HCT116 (cell line): ENCODE results near the gene TBX5. TPM values are rescaled to one million over a fixed set of nuclear protein-coding genes. Genes with fewer than 3 reads are reported as not detected.

Experiments used
- ATAC-seq: fragments of 200-7000 bp; cut with Tn5 transposase; 2 replicates; pipeline ENCODE4 v1.9.1; 2020; ENCODE audit warnings: mild to moderate bottlenecking, moderate library complexity
- BruUV-seq: library from RNA; stranded (reverse); fragments of 400-500 nt; replicated peaks from 2 replicates; lab custom pipeline; 2021; lab: Mats Ljungman, UMichigan
- CTCF ChIA-PET: fragments of 300-600 bp; sonication (Branson Sonifier 250); formaldehyde crosslinking; loops from one replicate; lab custom pipeline; 2021; ENCODE audit warnings: antibody characterized with exemption; lab: Charles Lee
- POLR2A ChIA-PET: fragments of 300-600, 350-600 bp; sonication (Branson Sonifier 250); formaldehyde crosslinking; loops from one replicate; lab custom pipeline; 2021; ENCODE audit warnings: antibody characterized with exemption; lab: Charles Lee
- RAD21 ChIA-PET, 2 experiments: fragments of 300-600 bp; sonication (Branson Sonifier 250); formaldehyde crosslinking; loops; one replicate each; lab custom pipeline; 2023; ENCODE audit warnings: low total read pairs in 2 of 2; ENCODE audit not compliant: uncharacterized antibody in 2 of 2, unreplicated experiment in 2 of 2, low non-redundant PET in 1 of 2; lab: Charles Lee
- DNase-seq: peaks from one replicate; pipeline ENCODE4 v3.0.0-alpha.2; 2010; ENCODE audit warnings: low read depth, low spot score
- H2AFZ ChIP-seq: fragments of 200-600 bp; shearing (Covaris generic), sonication (generic); 2 replicates; pipeline ENCODE4 v1.6.1; 2017; ENCODE audit warnings: low read depth, mixed run types, mixed read lengths, antibody characterized with exemption, low read length; ENCODE audit not compliant: poor library complexity, severe bottlenecking
- H3K27ac ChIP-seq: 2 replicates; pipeline ENCODE4 v1.5.1; 2012; ENCODE audit warnings: low read depth, low read length
- H3K27me3 ChIP-seq: fragments of 200-600 bp; sonication (generic); 2 replicates; pipeline ENCODE4 v1.6.1; 2016; ENCODE audit warnings: mixed run types, low read length, mixed read lengths; ENCODE audit not compliant: insufficient read depth
- H3K36me3 ChIP-seq, 2 experiments: fragments of 200-500 bp in 1 of 2; fragments of 200-600 bp in 1 of 2; sonication (Bioruptor generic) in 1 of 2; sonication (generic) in 1 of 2; 2 replicates each; pipeline versions ENCODE4 v1.5.1 to v1.6.1; 2014 to 2016; ENCODE audit warnings: low read length in 2 of 2, inconsistent platforms in 1 of 2, mixed read lengths in 1 of 2, mixed run types in 1 of 2; ENCODE audit not compliant: insufficient read depth in 2 of 2, control insufficient read depth in 1 of 2
- H3K4me1 ChIP-seq, 2 experiments: fragments of 200-600 bp in 1 of 2; sonication (generic) in 1 of 2; 2 replicates each; pipeline versions ENCODE4 v1.5.1 to v1.6.1; 2012 to 2017; ENCODE audit warnings: low read length in 2 of 2, inconsistent platforms in 1 of 2, mild to moderate bottlenecking in 1 of 2, mixed read lengths in 1 of 2, mixed run types in 1 of 2, moderate library complexity in 1 of 2; ENCODE audit not compliant: insufficient read depth in 2 of 2, control insufficient read depth in 1 of 2
- H3K4me2 ChIP-seq: fragments of 200-600 bp; sonication (generic); 2 replicates; pipeline ENCODE4 v1.6.1; 2017; ENCODE audit warnings: mixed run types, low read length, mixed read lengths
- H3K4me3 ChIP-seq, 2 experiments: fragments of 200-600 bp in 1 of 2; sonication (generic) in 1 of 2; replicated peaks in 1 of 2; 2 replicates each; pipeline ENCODE4 v1.5.1; 2011 to 2016; ENCODE audit warnings: low read length in 2 of 2, control low read depth in 1 of 2, low read depth in 1 of 2, mild to moderate bottlenecking in 1 of 2, mixed read lengths in 1 of 2, mixed run types in 1 of 2
- H3K79me2 ChIP-seq: fragments of 200-600 bp; sonication (generic); 2 replicates; pipeline ENCODE4 v1.6.1; 2017; ENCODE audit warnings: mild to moderate bottlenecking, mixed run types, low read length, moderate library complexity, mixed read lengths; ENCODE audit not compliant: insufficient read depth
- H3K9ac ChIP-seq: fragments of 200-600 bp; sonication (generic); 2 replicates; pipeline ENCODE4 v1.6.1; 2016; ENCODE audit warnings: low read length, mixed read lengths
- H3K9me2 ChIP-seq: fragments of 200-600 bp; sonication (generic), shearing (Covaris generic); 2 replicates; pipeline ENCODE4 v1.6.1; 2017; ENCODE audit warnings: mixed run types, mild to moderate bottlenecking, moderate library complexity; ENCODE audit not compliant: insufficient read depth
- H3K9me3 ChIP-seq, 2 experiments: fragments of 200-500 bp in 1 of 2; fragments of 200-600 bp in 1 of 2; sonication (Bioruptor generic) in 1 of 2; sonication (generic) in 1 of 2; 2 replicates each; pipeline ENCODE4 v1.6.1; 2014 to 2017; ENCODE audit warnings: low read length in 2 of 2, mixed read lengths in 2 of 2, inconsistent platforms in 1 of 2, low read depth in 1 of 2, mild to moderate bottlenecking in 1 of 2, mixed run types in 1 of 2, moderate library complexity in 1 of 2; ENCODE audit not compliant: control insufficient read depth in 1 of 2, insufficient read depth in 1 of 2
- H4K20me1 ChIP-seq: fragments of 200-600 bp; sonication (generic), shearing (Covaris generic); 2 replicates; pipeline ENCODE4 v1.6.1; 2017; ENCODE audit warnings: mixed run types, mild to moderate bottlenecking, moderate library complexity; ENCODE audit not compliant: insufficient read depth
- CBX3 ChIP-seq: IDR thresholded peaks from 2 replicates; pipeline ENCODE4 v1.6.1; 2012; ENCODE audit warnings: low read depth
- CTCF ChIP-seq, 3 experiments: fragments of 200-600 bp in 1 of 3; sonication (generic) in 1 of 3; IDR thresholded peaks in 2 of 3; conservative IDR thresholded peaks in 1 of 3; 2 replicates each; pipeline ENCODE4 v1.5.1; 2012 to 2017; ENCODE audit warnings: low read depth in 2 of 3, low read length in 2 of 3, antibody characterized with exemption in 1 of 3, borderline replicate concordance in 1 of 3, control low read depth in 1 of 3, mild to moderate bottlenecking in 1 of 3, mixed read lengths in 1 of 3, mixed run types in 1 of 3, moderate library complexity in 1 of 3; ENCODE audit not compliant: insufficient read depth in 1 of 3
- EGR1 ChIP-seq: IDR thresholded peaks from 2 replicates; pipeline ENCODE4 v1.6.1; 2012; ENCODE audit warnings: low read depth
- EZH2 ChIP-seq: fragments of 200-600 bp; sonication (generic); IDR thresholded peaks from 2 replicates; pipeline ENCODE4 v1.6.1; 2017; ENCODE audit warnings: antibody characterized with exemption, mixed run types
- MAX ChIP-seq: IDR thresholded peaks from 2 replicates; pipeline ENCODE4 v1.6.1; 2012
- POLR2A ChIP-seq: IDR thresholded peaks from 2 replicates; pipeline ENCODE4 v1.7.0; 2011; ENCODE audit warnings: borderline replicate concordance; ENCODE audit not compliant: insufficient read depth, insufficient read length; ENCODE audit errors: extremely low read depth
- RAD21 ChIP-seq: IDR thresholded peaks from 2 replicates; pipeline ENCODE4 v1.6.1; 2012; ENCODE audit warnings: low read depth, mild to moderate bottlenecking
- REST ChIP-seq: IDR thresholded peaks from 2 replicates; pipeline ENCODE4 v1.6.1; 2012; ENCODE audit warnings: low read depth
- TCF7L2 ChIP-seq: IDR thresholded peaks from 2 replicates; pipeline ENCODE4 v1.7.0; 2011; ENCODE audit warnings: borderline replicate concordance, inconsistent platforms; ENCODE audit not compliant: insufficient read depth, insufficient read length; ENCODE audit errors: extremely low read depth
- ZBTB33 ChIP-seq: IDR thresholded peaks from 2 replicates; pipeline ENCODE4 v1.6.1; 2011; ENCODE audit warnings: mild to moderate bottlenecking, low read length, moderate library complexity; ENCODE audit not compliant: insufficient replicate concordance; ENCODE audit errors: extremely low read depth
- intact Hi-C: fragments of 100-400 bp; cut with micrococcal nuclease; formaldehyde crosslinking; loops from 2 replicates; pipeline ENCODE4 v1.10.0; 2022
- total RNA-seq: library from RNA; stranded (reverse); gene quantifications from one replicate; pipeline ENCODE4 v1.2.1, GENCODE V29; 2021; ENCODE audit not compliant: unreplicated experiment

Gene TBX5
- total RNA-seq, 1 experiment from 2014 or later, result 0.10 TPM

GRCh38 chr12:114403011-114403689, 2.8 kb downstream of the TBX5 start:
- DNase-seq (no peak), ATAC-seq (no peak)
- no TSS peak for BruUV-seq
- no peaks in the 10 kb centered on the region for H3K36me3 ChIP-seq
- H3K9me2 ChIP-seq, result no peaks in the 10 kb centered on the region
- ChIA-PET RAD21 (no interaction called here), POLR2A (no interaction called here), CTCF (no interaction called here)
- H3K9me3 ChIP-seq, result no peaks in the 10 kb centered on the region
- no peak overlapping the region for H3K9ac ChIP-seq
- no peak for TF ChIP-seq MAX
- TF ChIP-seq EZH2, result no peak
- TF ChIP-seq ZBTB33, result no peak
- no peak for TF ChIP-seq EGR1
- no peak for TF ChIP-seq POLR2A
- TF ChIP-seq CTCF (IDR thresholded peaks at IDR 0.05 in 2 of 3, conservative IDR thresholded peaks at IDR 0.05 in 1 of 3; ENCODE audit: borderline replicate concordance in 1 of 3, insufficient read depth in 1 of 3, low read depth in 2 of 3, low read length in 2 of 3), result no peak
- no peak for TF ChIP-seq TCF7L2
- no peak for TF ChIP-seq RAD21
- no peak for TF ChIP-seq CBX3
- no peak for TF ChIP-seq REST
- H2AFZ ChIP-seq, result no peak overlapping the region
- no peak overlapping the region for H3K27ac ChIP-seq
- H3K4me2 ChIP-seq, result no peak overlapping the region
- H4K20me1 ChIP-seq, result no peaks in the 10 kb centered on the region
- peaks cover 0 to 7% of the 10 kb centered on the region in 2 experiments; a peak in 2 of 4 replicates for H3K4me1 ChIP-seq
- intact Hi-C loops, result no loop called here
- peaks cover under 1% of the 10 kb centered on the region; the same call in 1 of the 2 replicates for H3K27me3 ChIP-seq
- H3K4me3 ChIP-seq, result no peak overlapping the region
- H3K79me2 ChIP-seq, result no peaks in the 10 kb centered on the region
